ENCODE data around the gene FAM199X.

Gene FAM199X

DNA sequence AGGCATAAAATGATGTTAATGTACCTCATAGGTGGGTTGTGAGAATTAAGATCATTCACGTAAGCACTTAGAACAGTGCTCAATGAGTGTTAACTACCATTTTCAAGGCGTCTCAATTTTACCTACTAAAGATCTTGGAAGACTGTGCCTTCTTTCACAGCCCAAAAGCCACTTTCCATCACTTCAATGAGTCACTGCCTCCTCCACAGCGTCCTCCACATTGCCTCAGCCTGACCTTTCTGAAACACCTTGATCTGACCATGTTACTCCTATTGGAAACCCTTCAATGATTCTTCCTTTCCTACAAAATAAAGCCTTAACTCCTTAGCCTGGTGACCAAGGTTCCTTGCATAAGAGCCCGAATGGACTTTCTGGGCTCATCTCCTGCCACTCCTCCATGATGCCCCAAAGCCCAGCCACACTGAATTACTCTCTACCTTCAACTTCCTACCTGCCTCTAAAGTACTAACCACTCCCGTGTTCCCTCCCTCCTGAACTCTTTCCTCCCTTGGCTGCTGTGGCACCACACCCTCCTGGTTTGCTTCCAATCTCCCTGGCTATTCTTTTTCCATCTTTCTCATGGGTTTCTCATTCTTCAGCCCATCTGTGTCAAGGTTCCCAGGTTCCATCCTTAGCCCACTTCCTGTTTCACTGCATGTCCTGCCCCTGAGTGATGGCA lies 31.5 kb upstream of the FAM199X start:
- no peaks in the 10 kb centered on the region for H3K4me1 ChIP-seq (ENCODE audit: insufficient read depth, low read length, poor library complexity, severe bottlenecking)
- H3K36me3 ChIP-seq (ENCODE audit: insufficient read depth, low read length): no peaks in the 10 kb centered on the region
- no peaks in the 10 kb centered on the region for H3K79me2 ChIP-seq (ENCODE audit: insufficient read depth, low read length)
- no peaks in the 10 kb centered on the region for H3F3A ChIP-seq (ENCODE audit: low read depth)
- no peak overlapping the region for H3K4me3 ChIP-seq (ENCODE audit: low read length, poor library complexity, severe bottlenecking)
- H3K27me3 ChIP-seq (ENCODE audit: insufficient read depth, low read length, poor library complexity, severe bottlenecking): no peaks in the 10 kb centered on the region
- H4K20me1 ChIP-seq (ENCODE audit: insufficient read depth, low read length, poor library complexity, severe bottlenecking): no peaks in the 10 kb centered on the region
- H3K9me3 ChIP-seq (ENCODE audit: insufficient read depth, low read depth, low read length): no peaks in the 10 kb centered on the region
- no peak overlapping the region for H2AFZ ChIP-seq (ENCODE audit: low read length)
- TF ChIP-seq, protein P1, sequence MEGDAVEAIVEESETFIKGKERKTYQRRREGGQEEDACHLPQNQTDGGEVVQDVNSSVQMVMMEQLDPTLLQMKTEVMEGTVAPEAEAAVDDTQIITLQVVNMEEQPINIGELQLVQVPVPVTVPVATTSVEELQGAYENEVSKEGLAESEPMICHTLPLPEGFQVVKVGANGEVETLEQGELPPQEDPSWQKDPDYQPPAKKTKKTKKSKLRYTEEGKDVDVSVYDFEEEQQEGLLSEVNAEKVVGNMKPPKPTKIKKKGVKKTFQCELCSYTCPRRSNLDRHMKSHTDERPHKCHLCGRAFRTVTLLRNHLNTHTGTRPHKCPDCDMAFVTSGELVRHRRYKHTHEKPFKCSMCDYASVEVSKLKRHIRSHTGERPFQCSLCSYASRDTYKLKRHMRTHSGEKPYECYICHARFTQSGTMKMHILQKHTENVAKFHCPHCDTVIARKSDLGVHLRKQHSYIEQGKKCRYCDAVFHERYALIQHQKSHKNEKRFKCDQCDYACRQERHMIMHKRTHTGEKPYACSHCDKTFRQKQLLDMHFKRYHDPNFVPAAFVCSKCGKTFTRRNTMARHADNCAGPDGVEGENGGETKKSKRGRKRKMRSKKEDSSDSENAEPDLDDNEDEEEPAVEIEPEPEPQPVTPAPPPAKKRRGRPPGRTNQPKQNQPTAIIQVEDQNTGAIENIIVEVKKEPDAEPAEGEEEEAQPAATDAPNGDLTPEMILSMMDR (conservative IDR thresholded peaks at IDR 0.05; ENCODE audit: low read length): no peak
- TF ChIP-seq EZH2phosphoT487 (IDR thresholded peaks at IDR 0.05; ENCODE audit: borderline replicate concordance): no peak
- no peak overlapping the region for H3K4me2 ChIP-seq (ENCODE audit: low read depth, low read length, poor library complexity, severe bottlenecking)
- no peak overlapping the region for H3K9ac ChIP-seq (ENCODE audit: low read depth, low read length, poor library complexity, severe bottlenecking)
- no peaks in the 10 kb centered on the region for H3K9me2 ChIP-seq (replicated peaks; ENCODE audit: low read depth, low read length)

DNA sequence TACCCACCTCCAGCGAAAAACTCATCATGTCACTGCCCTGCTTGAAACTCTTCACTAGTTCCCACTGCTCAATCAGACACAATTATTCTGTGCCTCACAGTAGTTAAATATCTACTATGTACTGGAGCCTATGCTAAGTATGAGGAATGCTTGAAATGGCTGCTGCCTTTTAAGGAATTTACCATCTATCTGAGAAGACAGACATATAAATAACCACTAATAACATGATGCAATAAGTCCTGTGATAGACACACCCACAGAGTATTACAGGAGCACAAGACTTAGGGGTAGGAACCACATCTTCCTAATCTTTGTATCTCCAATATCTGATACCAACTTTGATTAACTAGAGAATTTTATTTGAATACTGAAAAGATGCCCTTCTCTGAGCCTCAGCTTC lies 30.6 kb upstream of the FAM199X start:
- H2AFZ ChIP-seq (ENCODE audit: low read length): no peak overlapping the region
- H3K9ac ChIP-seq (ENCODE audit: low read depth, low read length, poor library complexity, severe bottlenecking): no peak overlapping the region
- no peaks in the 10 kb centered on the region for H3K79me2 ChIP-seq (ENCODE audit: insufficient read depth, low read length)
- H3K4me1 ChIP-seq (ENCODE audit: insufficient read depth, low read length, poor library complexity, severe bottlenecking): no peaks in the 10 kb centered on the region
- no peaks in the 10 kb centered on the region for H3K9me2 ChIP-seq (replicated peaks; ENCODE audit: low read depth, low read length)
- TF ChIP-seq, protein P1 (conservative IDR thresholded peaks at IDR 0.05; ENCODE audit: low read length): no peak
- no peak for TF ChIP-seq EZH2phosphoT487 (IDR thresholded peaks at IDR 0.05; ENCODE audit: borderline replicate concordance)
- H4K20me1 ChIP-seq (ENCODE audit: insufficient read depth, low read length, poor library complexity, severe bottlenecking): no peaks in the 10 kb centered on the region
- no peak overlapping the region for H3K4me3 ChIP-seq (ENCODE audit: low read length, poor library complexity, severe bottlenecking)
- no peak overlapping the region for H3K4me2 ChIP-seq (ENCODE audit: low read depth, low read length, poor library complexity, severe bottlenecking)
- H3F3A ChIP-seq (ENCODE audit: low read depth): no peaks in the 10 kb centered on the region
- no peaks in the 10 kb centered on the region for H3K27me3 ChIP-seq (ENCODE audit: insufficient read depth, low read length, poor library complexity, severe bottlenecking)
- H3K36me3 ChIP-seq (ENCODE audit: insufficient read depth, low read length): no peaks in the 10 kb centered on the region
- no peaks in the 10 kb centered on the region for H3K9me3 ChIP-seq (ENCODE audit: insufficient read depth, low read depth, low read length)

DNA sequence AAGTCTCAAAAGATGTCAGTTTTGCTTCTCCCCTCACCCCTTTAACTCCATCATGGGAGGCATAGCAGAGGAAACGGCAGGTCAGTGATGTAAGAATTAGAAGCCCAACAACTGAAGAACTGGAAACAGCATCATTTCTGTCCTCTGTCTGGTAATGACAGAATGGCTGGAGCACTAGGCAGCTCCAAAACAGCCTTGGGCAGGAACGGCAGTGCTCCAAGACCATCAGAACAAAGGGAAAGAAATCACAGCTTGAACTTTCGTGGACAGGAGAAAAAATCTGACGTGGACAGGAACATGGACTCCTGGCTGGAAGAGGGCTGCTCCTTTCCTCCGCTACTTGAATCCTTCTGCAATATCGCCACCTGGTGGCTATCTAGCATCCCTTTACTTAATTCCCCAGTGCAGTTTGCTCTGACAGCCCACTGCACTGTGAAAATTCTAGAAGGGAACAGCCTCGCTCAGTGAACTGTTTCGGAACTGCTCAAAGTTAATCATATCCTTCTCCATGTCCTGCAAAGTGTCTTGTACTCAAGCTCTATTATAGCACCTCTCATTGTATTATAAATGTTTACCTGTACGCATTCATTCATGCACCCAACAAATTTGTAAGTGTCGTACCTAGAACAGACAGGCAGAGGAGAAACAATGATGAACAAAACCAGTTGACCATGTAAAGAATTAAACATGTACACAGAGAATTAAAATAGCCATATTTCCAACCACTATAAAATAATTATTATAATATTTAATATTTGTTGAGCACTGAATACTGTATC lies 29.8 kb upstream of the FAM199X start:
- H3K4me2 ChIP-seq (ENCODE audit: low read depth, low read length, poor library complexity, severe bottlenecking): no peak overlapping the region

More for the DNA sequence above, 29.8 kb upstream of the FAM199X start:
- TF ChIP-seq, protein P1 (conservative IDR thresholded peaks at IDR 0.05; ENCODE audit: low read length): peak; percentile 64
- TF ChIP-seq EZH2phosphoT487 (IDR thresholded peaks at IDR 0.05; ENCODE audit: borderline replicate concordance): no peak
- Histone ChIP-seq H3K27me3 (ENCODE audit: insufficient read depth, low read length, poor library complexity, severe bottlenecking) (no peaks in the 10 kb centered on the region), H2AFZ (ENCODE audit: low read length) (no peak overlapping the region), H3K36me3 (ENCODE audit: insufficient read depth, low read length) (no peaks in the 10 kb centered on the region), H3K9ac (ENCODE audit: low read depth, low read length, poor library complexity, severe bottlenecking) (no peak overlapping the region), H3K79me2 (ENCODE audit: insufficient read depth, low read length) (no peaks in the 10 kb centered on the region), H3K4me3 (ENCODE audit: low read length, poor library complexity, severe bottlenecking) (no peak overlapping the region), H3K9me3 (ENCODE audit: insufficient read depth, low read depth, low read length) (no peaks in the 10 kb centered on the region), H3K4me1 (ENCODE audit: insufficient read depth, low read length, poor library complexity, severe bottlenecking) (no peaks in the 10 kb centered on the region), H3F3A (ENCODE audit: low read depth) (no peaks in the 10 kb centered on the region), H4K20me1 (ENCODE audit: insufficient read depth, low read length, poor library complexity, severe bottlenecking) (no peaks in the 10 kb centered on the region), H3K9me2 (replicated peaks; ENCODE audit: low read depth, low read length) (no peaks in the 10 kb centered on the region)
